A673 (cell line): ENCODE measurements around the gene FAAH. TPM values are rescaled to one million over a fixed set of nuclear protein-coding genes. Genes with fewer than 3 reads are reported as not detected.

Source experiments
- BruUV-seq: library from RNA; stranded (reverse); fragments of 400-500 nt; replicated peaks from 2 replicates; lab custom pipeline; 2021; lab: Mats Ljungman, UMichigan
- CTCF ChIA-PET: fragments of 300-600 bp; sonication (Branson Sonifier 250); formaldehyde crosslinking; loops from one replicate; lab custom pipeline; 2022; ENCODE audit warnings: antibody characterized with exemption; lab: Charles Lee
- POLR2A ChIA-PET: fragments of 300-600 bp; sonication (Branson Sonifier 250); formaldehyde crosslinking; loops from one replicate; lab custom pipeline; 2022; ENCODE audit warnings: antibody characterized with exemption; ENCODE audit not compliant: low non-redundant PET; lab: Charles Lee
- DNase-seq: peaks from one replicate; pipeline ENCODE4 v3.0.0-alpha.2; 2015; ENCODE audit warnings: low spot score
- H3K27ac ChIP-seq: fragments of 200-600 bp; sonication (generic); 2 replicates; pipeline ENCODE4 v1.5.1; 2016; ENCODE audit warnings: mixed run types, low read depth, mild to moderate bottlenecking, mixed read lengths, antibody characterized with exemption, low read length; ENCODE audit not compliant: poor library complexity, severe bottlenecking
- H3K27me3 ChIP-seq: fragments of 200-600 bp; sonication (generic); replicated peaks from 2 replicates; pipeline ENCODE4 v1.6.1; 2017; ENCODE audit warnings: mixed run types, low read depth, mild to moderate bottlenecking, mixed read lengths, antibody characterized with exemption, low read length; ENCODE audit not compliant: insufficient read depth, poor library complexity
- H3K36me3 ChIP-seq: fragments of 200-600 bp; sonication (generic); 2 replicates; pipeline ENCODE4 v1.6.1; 2016; ENCODE audit warnings: mixed run types, mild to moderate bottlenecking, mixed read lengths, antibody characterized with exemption, low read length; ENCODE audit not compliant: insufficient read depth, poor library complexity, severe bottlenecking
- H3K4me1 ChIP-seq: fragments of 200-600 bp; sonication (generic); 2 replicates; pipeline ENCODE4 v1.6.1; 2017; ENCODE audit warnings: mixed run types, mild to moderate bottlenecking, mixed read lengths, antibody characterized with exemption, low read length; ENCODE audit not compliant: insufficient read depth, poor library complexity, severe bottlenecking
- H3K4me3 ChIP-seq: fragments of 200-600 bp; sonication (generic); 2 replicates; pipeline ENCODE4 v1.5.1; 2016; ENCODE audit warnings: low read depth, mixed run types, mild to moderate bottlenecking, mixed read lengths, low read length; ENCODE audit not compliant: poor library complexity, severe bottlenecking
- H3K9me3 ChIP-seq: fragments of 200-600 bp; sonication (generic); 2 replicates; pipeline ENCODE4 v1.6.1; 2016; ENCODE audit warnings: mixed run types, low read depth, mild to moderate bottlenecking, mixed read lengths, antibody characterized with exemption, low read length; ENCODE audit not compliant: poor library complexity, severe bottlenecking
- CTCF ChIP-seq: fragments of 300-800, 200-600 bp; sonication (generic); conservative IDR thresholded peaks from 2 replicates; pipeline ENCODE4 v1.5.1; 2017; ENCODE audit warnings: low read depth, mild to moderate bottlenecking, antibody characterized with exemption, low read length, moderate library complexity, mixed read lengths
- EZH2 ChIP-seq: fragments of 200-600 bp; sonication (generic); IDR thresholded peaks from 2 replicates; pipeline ENCODE4 v1.6.1; 2017; ENCODE audit warnings: borderline replicate concordance, low read depth, mild to moderate bottlenecking, mixed read lengths, antibody characterized with exemption, low read length; ENCODE audit not compliant: poor library complexity, severe bottlenecking
- intact Hi-C: fragments of 100-400 bp; cut with micrococcal nuclease; formaldehyde crosslinking; loops from one replicate; pipeline ENCODE4 v1.10.0; 2022; ENCODE audit not compliant: unreplicated experiment
- total RNA-seq: library from RNA; stranded (reverse); gene quantifications from 2 replicates; pipeline ENCODE4 v1.2.3, GENCODE V29; 2021

FAAH gene
- total RNA-seq, 1 experiment from 2014 or later, result 3.2 TPM

DNA sequence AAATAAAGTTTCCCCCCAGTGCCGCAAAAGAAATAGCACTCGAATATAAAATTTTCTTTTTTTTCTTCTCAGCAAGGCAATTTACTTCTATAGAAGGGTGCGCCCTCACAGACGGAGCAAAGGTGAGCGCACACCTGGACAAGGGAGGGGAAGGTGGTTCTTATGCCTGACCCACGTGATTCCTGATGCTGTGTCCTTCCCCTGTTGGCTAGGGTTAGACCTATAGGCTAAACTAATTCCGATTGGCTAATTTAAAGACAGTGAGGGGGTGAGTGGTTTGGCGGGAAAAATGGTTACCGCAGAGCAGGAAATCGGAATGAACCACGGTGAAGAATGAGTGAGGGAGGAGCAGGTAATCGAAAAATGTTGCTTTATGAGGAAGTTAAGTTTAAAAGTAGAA is 607 bp upstream of the FAAH start:
- Histone ChIP-seq H3K36me3 (no peaks in the 10 kb centered on the region), H3K27me3 (peaks cover 21% of the 10 kb centered on the region), H3K27ac (no peak overlapping the region), H3K9me3 (peaks cover 17% of the 10 kb centered on the region), H3K4me1 (peaks cover 4% of the 10 kb centered on the region), H3K4me3 (no peak overlapping the region)
- CTCF ChIA-PET, result no interaction called here
- no TSS peak for BruUV-seq
- DNase-seq, result no peak
- intact Hi-C loops, result no loop called here
- POLR2A ChIA-PET, result no interaction called here
- TF ChIP-seq CTCF, result no peak

DNA sequence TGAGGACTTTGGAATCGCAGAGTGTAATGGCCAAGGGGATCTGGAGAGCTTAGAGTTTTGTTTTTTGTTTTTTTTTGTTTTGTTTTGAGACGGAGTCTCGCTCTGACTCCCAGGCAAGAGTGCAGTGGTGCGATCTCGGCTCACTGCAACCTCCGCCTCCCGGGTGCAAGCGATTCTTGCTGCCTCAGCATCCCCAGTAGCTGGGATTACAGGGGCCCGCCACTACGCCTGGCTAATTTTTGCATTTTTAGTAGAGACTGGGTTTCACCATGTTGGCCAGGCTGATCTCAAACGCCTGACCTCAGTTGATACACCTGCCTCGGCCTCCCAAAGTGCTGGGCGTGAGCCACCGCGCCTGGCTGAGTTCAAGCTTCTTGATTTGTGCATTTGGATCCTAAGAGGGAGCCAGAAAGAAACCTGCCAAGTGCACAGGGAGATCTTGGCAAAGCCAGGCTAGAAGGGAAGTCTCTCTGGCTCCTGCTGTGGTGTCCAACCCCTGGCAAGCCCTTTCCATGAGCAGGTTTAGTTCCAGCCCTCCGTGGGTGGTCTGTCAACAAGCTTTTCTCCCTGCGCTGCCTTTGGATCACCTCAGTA is 852 bp downstream of the FAAH start:
- H3K27ac ChIP-seq, result no peak overlapping the region
- peaks cover 4% of the 10 kb centered on the region for H3K4me1 ChIP-seq
- TF ChIP-seq CTCF (no peak), EZH2 (no peak)
- peaks cover 17% of the 10 kb centered on the region for H3K9me3 ChIP-seq
- POLR2A ChIA-PET, result interaction anchor here (0.6 kb wide), 2 partner anchors 24 to 113 kb away, joined by 3 to 6 read pairs; no protein-coding TSS in a partner anchor
- CTCF ChIA-PET, result no interaction called here
- no peak for DNase-seq
- H3K4me3 ChIP-seq, result peak overlapping the region; percentile 46
- intact Hi-C loops, result no loop called here
- BruUV-seq, result no TSS peak
- peaks cover 25% of the 10 kb centered on the region for H3K27me3 ChIP-seq
- no peaks in the 10 kb centered on the region for H3K36me3 ChIP-seq

DNA sequence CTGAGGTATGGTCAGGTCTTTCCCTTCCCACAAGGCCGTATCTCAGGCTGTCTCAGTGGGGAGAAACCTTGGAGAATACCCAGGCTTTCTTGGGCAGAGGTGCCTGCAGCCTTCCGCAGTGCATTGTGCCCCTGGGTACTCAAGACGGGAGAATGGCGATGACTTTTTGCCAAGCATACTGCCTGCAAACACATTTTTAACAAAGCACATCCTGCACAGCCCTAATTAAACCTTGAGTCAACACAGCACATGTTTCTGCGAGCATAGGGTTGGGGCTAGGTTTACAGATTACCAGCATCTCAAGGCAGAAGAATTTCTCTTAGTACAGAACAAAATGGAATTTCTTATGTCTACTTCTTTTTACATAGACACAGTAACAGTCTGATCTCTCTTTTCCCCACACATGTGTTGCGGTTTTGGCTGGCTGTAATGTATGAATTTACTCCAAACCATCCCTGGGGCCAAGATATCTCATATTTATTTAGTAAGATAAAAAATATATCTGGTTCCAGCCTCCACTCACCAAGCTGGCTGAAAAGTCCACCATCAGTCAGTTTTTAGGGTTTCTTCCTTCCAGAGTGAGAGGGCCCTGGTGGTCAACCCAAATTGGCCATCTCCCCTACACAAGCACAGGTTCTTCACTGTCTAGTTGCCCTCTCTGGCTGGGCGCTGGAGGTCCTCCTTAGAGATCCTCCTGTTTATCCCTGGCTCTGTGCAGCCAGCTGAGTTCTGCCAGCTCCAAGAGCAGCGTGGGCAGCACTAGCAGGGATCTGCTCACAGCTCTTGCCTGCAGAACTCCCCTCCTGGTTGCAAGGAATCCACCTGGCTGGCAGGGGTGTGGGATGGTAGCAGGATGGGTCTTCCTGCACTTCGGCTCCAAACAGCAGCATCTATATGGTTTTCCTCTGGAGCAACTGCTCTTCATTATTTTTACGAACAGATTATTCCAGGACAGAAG is 2.6 kb downstream of the FAAH start:
- no peak for DNase-seq
- peaks cover 4% of the 10 kb centered on the region for H3K4me1 ChIP-seq
- H3K27me3 ChIP-seq, result peaks cover 25% of the 10 kb centered on the region
- no TSS peak for BruUV-seq
- CTCF ChIA-PET, result no interaction called here
- H3K9me3 ChIP-seq, result peaks cover 17% of the 10 kb centered on the region
- no peak overlapping the region for H3K27ac ChIP-seq
- intact Hi-C loops, result no loop called here
- TF ChIP-seq EZH2 (no peak), CTCF (no peak)
- POLR2A ChIA-PET, result no interaction called here
- no peak overlapping the region for H3K4me3 ChIP-seq
- H3K36me3 ChIP-seq, result no peaks in the 10 kb centered on the region
